HG02588 (cell line): ENCODE measurements around the gene HDAC6.
"Not testable (repeated sequence)": the region's sequence is repeated elsewhere in the genome, so short reads cannot be mapped to it uniquely, and the experiment has no call there.

ENCODE experiments used
- ATAC-seq: cut with Tn5 transposase; IDR thresholded peaks from one replicate; pipeline ENCODE4 v1.9.1; 2021; ENCODE audit warnings: mild to moderate bottlenecking, moderate library complexity; ENCODE audit not compliant: unreplicated experiment

HDAC6 gene

GRCh38 chrX:48823053-48823452, 21.2 kb downstream of the HDAC6 start:
- no peak for ATAC-seq

DNA sequence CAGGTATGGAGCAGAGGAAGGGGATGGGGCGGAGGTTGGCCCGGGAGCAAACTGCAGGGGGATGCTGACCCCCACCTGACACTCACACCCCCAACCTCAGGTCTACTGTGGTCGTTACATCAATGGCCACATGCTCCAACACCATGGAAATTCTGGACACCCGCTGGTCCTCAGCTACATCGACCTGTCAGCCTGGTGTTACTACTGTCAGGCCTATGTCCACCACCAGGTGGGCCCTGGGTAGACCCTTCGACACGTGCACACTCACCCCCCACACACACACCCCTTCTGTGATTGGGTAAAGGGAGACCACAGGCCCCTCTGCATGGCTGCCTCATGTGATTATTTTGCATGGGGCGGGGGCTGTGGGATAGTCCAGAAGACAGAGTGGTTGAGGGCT, 22.2 kb downstream of the HDAC6 start:
- ATAC-seq: no peak

DNA sequence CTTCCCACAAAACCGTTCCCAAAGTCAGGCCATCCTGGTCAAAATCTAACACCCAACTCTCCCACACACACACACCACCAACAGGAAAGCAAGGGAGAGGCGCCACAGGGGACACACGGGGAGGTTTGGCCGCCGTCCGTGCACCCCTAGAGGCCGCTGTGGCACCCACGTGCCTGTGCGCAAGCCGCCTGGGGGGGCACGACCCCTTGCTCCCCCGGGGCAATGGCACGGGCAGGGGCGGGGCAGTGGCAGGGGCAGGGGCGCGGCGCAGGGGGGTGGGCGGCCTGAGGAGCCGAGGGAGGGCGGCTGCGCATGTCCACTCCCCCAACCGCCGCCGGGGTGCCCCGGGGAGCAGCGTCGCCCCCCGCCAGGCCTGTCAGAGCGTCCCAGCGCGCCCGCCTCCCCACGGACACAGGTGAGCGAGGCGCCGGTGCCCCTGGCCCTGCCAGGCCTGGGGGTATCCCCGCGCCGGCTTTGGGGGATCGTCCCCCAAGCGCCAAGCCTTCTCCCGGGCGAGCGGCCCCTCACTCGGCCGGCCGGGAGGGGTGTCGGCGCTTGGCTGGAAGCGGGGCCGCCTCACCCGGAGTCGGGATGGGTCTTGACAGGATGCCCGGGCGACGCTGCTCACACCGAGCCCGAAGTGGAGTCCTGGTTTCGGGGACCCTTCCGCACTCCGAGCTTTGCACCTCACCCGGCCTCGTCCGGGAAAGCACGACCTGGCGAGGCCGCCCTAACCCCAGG, 24.4 kb downstream of the HDAC6 start, which contains the start of gene ERAS:
TSS of gene ERAS (plus strand) at position 379 of the 741 bp plus-strand sequence. CDS start 2,611 bp downstream, outside the sequence.
- no peak for ATAC-seq

- no peak for ATAC-seq
These were observed 25.2 kb downstream of the HDAC6 start for GRCh38 chrX:48826876-48827653.

GRCh38 chrX:48827654-48827968, 25.7 kb downstream of the HDAC6 start:
- ATAC-seq: no peak

DNA sequence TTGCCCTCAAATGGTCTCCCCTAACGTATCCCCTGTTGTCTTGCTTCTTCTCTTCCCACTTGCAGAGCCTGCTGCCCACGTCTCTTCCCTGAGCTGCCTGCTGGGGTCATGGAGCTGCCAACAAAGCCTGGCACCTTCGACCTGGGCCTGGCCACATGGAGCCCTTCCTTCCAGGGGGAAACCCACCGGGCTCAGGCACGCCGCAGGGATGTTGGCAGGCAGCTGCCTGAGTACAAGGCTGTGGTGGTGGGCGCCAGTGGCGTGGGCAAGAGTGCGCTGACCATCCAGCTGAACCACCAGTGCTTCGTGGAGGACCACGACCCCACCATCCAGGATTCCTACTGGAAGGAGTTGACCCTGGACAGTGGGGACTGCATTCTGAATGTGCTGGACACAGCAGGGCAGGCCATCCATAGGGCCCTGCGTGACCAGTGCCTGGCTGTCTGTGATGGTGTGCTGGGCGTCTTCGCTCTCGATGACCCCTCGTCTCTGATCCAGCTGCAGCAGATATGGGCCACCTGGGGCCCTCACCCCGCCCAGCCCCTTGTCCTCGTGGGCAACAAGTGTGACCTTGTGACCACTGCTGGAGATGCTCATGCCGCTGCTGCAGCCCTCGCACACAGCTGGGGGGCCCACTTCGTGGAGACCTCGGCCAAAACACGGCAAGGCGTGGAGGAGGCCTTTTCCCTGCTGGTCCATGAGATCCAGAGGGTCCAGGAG, 27.3 kb downstream of the HDAC6 start:
- no peak for ATAC-seq

GRCh38 chrX:48831136-48831908, 29.5 kb downstream of the HDAC6 start:
- no peak for ATAC-seq

DNA sequence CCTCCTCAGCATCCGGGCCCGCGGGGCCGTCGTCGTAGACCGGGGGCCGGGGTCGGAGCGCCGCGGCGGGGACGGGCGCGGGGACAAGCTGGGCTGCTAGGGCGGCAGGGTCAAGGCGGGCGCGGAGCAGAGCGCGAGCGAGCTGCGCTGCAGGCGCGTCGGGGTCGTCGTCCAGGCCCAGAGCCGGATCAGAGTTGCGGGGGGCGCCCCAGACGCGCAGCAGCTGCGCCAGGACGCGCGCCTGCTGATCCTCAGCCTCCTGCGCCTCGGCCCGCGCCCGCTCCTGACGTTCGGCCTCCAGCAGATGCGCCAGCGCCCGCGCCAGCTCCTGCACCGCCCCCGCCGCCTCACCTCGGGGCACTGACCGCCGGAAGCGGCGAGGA, 30.0 kb downstream of the HDAC6 start:
- ATAC-seq: no peak

GRCh38 chrX:48833542-48834138, 31.8 kb downstream of the HDAC6 start:
- ATAC-seq: no peak

GRCh38 chrX:48834383-48834709, 32.5 kb downstream of the HDAC6 start:
- ATAC-seq: no peak

DNA sequence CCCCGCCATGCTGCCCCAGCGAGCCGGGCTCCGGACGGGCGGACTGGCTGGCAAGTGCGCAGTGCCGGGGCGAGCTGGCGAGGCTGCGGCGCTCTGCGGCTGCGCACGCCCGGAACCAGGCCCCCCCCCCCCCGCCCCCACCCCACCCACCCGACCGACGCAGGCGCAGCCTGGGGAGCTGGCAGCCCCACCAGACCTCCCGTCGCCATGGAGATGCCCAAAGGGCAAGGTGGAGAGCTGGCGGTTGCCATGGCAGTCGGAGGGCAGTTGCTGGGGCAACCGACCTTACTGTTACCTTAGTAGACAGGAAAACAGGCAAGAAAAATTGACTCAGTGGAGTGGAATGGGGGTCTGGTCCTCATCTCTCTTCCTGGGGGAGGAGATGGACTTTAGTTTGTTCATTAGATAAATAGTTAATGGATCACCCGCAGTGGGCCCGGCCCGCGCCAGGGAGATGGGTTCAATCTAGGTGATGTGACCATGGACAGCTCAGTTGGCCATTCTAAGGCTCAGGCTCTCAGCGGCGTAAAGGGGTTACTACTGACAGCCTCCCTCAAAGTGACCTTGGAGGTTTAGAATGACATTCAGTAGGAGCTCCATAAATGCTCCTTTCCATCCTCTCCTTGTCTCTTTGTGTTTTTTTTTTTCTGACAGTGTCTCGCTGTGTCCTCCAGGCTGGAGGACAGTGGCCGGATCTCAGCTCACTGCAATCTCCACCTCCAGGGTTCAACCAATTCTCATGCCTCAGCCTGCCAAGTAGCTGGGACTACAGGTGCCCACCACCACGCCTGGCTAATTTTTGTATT, 33.9 kb downstream of the HDAC6 start, which contains the start of gene PCSK1N:
TSS of gene PCSK1N (minus strand) at position 87 of the 806 bp plus-strand sequence. CDS start at position 9, 78 bp downstream.
- ATAC-seq: no peak

DNA sequence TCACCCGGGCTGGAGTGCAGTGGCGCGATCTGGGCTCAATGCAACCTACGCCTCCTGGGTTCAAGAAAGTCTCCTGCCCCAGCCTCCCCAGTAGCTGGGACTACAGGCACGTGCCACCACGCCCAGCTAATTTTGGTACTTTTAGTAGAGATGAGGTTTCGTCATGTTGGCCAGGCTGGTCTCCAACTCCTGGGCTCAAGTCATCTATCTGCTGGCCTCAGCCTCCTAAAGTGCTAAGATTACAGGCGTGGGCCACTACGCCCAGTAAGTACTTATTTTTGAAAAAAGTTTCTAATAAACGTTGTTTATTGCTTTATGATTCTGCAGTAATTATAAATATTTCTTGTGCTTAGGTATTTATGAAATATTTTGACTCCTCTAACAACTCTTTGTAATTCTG, 37.8 kb downstream of the HDAC6 start:
- ATAC-seq: no peak

- ATAC-seq: no peak
These were observed 47.0 kb downstream of the HDAC6 start for GRCh38 chrX:48848847-48849246.

- no peak for ATAC-seq
These were observed 51.0 kb downstream of the HDAC6 start for GRCh38 chrX:48852857-48853256.

GRCh38 chrX:48853494-48853893, 51.6 kb downstream of the HDAC6 start:
- not testable (repeated sequence) for ATAC-seq

DNA sequence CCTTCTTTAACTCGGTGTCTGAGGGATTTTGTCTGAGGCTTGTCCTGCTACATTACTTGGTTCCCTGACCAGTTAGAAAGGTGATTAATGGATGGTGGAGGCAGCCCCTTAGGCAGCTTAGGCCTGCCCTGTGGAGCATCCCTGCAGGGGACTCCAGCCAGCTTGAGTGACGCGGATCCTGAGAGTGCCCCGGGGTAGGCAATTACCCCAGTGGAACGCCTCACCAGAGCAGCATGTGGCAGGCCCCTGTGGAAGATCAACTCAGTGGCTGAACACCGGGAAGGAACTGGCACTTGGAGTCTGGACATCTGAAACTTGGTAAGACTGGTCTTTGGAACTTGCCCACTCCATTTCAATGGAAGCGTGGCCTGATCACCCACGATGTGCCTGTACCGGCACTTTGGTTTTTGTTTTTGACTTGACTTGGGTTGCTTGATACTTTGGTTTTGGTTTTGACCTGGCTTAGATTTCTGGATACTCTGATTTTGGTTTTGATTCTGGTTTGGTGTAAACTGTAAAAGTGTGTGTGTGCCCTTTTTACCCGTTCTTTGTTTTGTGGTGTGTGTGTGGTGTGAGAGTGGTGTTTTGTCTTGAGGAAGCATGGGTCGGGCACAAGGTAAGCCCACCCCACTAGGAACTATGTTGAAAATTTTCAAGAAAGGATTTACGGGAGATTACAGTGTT, 52.4 kb downstream of the HDAC6 start:
- not testable (repeated sequence) for ATAC-seq

DNA sequence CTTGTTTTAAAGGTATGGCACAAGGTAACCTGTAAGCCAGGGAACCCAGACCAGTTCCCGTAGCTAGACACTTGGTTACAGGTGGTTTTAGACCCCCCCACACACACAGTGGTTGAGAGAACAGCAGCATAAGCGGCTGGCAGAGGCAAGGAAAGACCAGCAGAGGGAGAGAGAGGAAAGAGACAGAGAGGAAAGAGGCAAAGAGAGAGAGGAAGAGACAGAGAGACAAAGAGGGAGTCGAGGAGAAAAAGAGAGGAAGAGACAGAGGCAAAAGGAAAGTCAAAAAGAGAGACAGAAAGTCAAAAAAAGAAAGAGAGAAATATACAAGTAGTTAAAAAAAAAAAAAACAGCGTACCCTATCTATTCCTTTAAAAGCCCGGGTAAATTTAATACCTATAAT, 53.0 kb downstream of the HDAC6 start:
- ATAC-seq: no peak

GRCh38 chrX:48864210-48864609, 62.3 kb downstream of the HDAC6 start:
- no peak for ATAC-seq

DNA sequence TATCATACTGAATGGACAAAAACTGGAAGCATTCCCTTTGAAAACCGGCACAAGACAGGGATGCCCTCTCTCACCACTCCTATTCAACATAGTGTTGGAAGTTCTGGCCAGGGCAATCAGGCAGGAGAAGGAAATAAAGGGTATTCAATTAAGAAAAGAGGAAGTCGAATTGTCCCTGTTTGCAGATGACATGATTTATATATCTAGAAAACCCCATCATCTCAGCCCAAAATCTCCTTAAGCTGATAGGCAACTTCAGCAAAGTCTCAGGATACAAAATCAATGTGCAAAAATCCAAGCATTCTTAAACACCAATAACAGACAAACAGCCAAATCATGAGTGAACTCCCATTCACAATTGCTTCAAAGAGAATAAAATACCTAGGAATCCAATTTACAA, 70.2 kb downstream of the HDAC6 start:
- ATAC-seq: not testable (repeated sequence)
